Measurements from ENCODE around the gene NXPE3. TPM values are rescaled to one million over a fixed set of nuclear protein-coding genes. Genes with fewer than 3 reads are reported as not detected.

NXPE3 gene
- total and polyA plus RNA-seq, 5 donors from 2014 or later, result 37.9 to 43.2 (median 42.2) TPM

DNA sequence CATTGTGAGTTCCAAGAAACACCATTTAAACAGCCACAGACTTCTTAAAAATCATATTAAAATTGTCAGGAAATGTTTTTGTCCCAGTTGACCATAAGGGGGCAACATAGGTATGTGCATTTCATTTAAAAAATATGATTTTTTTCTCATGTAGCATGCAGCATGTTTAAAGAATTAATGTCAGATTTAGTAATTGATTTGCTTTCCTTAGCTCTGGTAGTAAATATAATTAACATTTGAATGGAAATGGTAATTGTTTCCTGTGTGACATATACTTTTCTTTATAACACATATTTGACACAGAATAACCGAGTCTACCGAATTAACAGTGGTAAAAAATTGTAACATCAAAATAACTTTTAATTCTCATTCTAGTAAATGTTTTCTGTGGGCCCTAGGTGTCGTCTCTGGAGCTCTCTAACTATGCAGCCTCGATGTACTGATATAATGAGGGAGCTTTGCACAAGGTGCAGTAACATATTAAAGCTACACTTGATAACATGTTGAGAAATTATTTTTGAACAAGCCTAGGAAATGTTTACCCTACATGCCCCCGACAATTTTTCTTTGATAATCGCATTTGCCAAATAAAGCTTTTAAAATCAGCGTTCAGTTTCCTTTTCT is 34.9 kb downstream of the NXPE3 start:
- DNase-seq (peak in 2 of 3 donors; percentile 52 to 65), ATAC-seq (ENCODE audit: low read depth in 2 of 2) (peak; percentile 41 to 48)
- Histone ChIP-seq H3K27ac (ENCODE audit: insufficient read depth, low read length, poor library complexity, severe bottlenecking) (no peak overlapping the region), H3K36me3 (ENCODE audit: control insufficient read depth, insufficient read depth, low read length) (peaks cover 17% of the 10 kb centered on the region), H3K9me3 (ENCODE audit: control insufficient read depth in 2 of 2, low read length in 2 of 2) (no peaks in the 10 kb centered on the region), H3K27me3 (ENCODE audit: control insufficient read depth, insufficient read depth, low read length) (no peaks in the 10 kb centered on the region), H3K4me3 (ENCODE audit: low read depth, low read length) (no peak overlapping the region), H3K4me1 (ENCODE audit: control insufficient read depth, insufficient read depth, low read length, poor library complexity, severe bottlenecking) (peaks cover 20% of the 10 kb centered on the region)
- Mint-ChIP-seq H3K4me1 (peaks cover 26 to 59% (median 37%) of the 10 kb centered on the region in 4 donors), H3K4me3 (peak overlapping the region in 1 of 4 donors; percentile 14), H3K27ac (peak overlapping the region in 2 of 3 donors; percentile 79), H3K9me3 (no peaks in the 10 kb centered on the region), H3K27me3 (no peaks in the 10 kb centered on the region), H3K36me3 (peaks cover 22% of the 10 kb centered on the region)

DNA sequence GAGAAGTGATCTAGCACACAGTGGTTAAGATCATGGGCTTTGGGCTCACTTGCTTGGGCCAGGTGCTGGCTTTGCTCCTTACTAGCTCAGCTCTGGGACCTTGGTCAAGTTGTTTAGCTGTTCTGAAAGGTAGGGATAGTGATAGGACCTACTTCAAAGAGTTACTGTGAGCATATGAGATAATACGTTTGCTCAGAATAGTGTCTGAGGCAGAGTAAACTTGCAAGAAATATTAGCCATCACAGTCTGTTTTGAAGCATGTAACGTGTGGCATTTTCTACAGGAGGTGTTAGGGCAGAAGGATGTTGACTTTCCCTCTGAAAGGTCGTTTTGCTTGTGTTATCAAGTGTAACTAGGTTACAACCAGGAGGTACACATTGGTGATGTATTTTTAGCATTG is 35.8 kb downstream of the NXPE3 start:
- peak in 1 of 2 donors; percentile 27 for ATAC-seq (ENCODE audit: low read depth in 2 of 2)

DNA sequence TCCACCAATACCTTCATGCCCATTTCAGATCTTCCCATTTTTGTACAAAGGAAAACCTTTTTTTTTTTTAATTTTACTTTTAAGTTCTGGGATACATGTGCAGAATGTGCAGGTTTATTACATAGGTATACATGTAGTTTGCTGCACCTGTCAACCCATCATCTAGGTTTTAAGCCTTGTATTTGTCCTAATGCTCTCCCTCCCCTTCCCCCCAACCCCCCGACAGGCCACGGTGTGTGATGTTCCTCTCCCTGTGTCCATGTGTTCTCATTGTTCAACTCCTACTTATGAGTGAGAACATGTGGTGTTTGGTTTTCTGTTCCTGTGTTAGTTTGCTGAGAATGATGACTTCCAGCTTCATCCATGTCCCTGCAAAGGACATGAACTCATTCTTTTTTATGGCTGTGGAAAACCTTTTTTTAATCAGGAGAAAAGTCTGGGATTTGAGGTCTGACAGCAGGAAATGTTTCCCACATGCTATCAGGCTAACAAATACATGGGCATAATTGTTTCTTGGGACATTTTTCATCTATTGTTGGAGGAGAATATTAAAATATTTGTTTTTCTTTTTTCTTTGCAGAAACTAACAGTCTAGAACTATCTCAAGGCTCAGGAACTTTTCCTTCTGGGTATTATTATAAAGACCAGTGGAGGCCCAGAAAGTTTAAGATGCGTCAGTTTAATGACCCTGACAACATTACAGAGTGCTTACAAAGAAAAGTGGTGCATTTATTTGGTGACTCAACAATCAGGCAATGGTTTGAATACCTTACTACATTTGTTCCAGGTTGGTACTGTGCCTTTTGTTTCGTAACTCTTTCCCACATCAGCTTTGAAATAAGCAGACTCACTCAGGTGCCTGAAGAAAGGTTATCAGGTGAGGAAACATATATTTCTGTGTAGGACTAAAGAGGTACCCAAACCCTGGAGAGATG is 37.5 kb downstream of the NXPE3 start:
- peak overlapping the region in 2 of 3 donors; percentile 52 to 60 for H3K27ac Mint-ChIP-seq
- no peaks in the 10 kb centered on the region for H3K9me3 Mint-ChIP-seq
- Histone ChIP-seq H3K27me3 (ENCODE audit: control insufficient read depth, insufficient read depth, low read length) (no peaks in the 10 kb centered on the region), H3K27ac (ENCODE audit: insufficient read depth, low read length, poor library complexity, severe bottlenecking) (no peak overlapping the region), H3K9me3 (ENCODE audit: control insufficient read depth in 2 of 2, low read length in 2 of 2) (no peaks in the 10 kb centered on the region), H3K4me1 (ENCODE audit: control insufficient read depth, insufficient read depth, low read length, poor library complexity, severe bottlenecking) (peaks cover 11% of the 10 kb centered on the region), H3K36me3 (ENCODE audit: control insufficient read depth, insufficient read depth, low read length) (peaks cover 36% of the 10 kb centered on the region), H3K4me3 (ENCODE audit: low read depth, low read length) (no peak overlapping the region)
- ATAC-seq (ENCODE audit: low read depth in 2 of 2) (no peak), DNase-seq (no peak)
- H3K27me3 Mint-ChIP-seq, result no peaks in the 10 kb centered on the region
- H3K36me3 Mint-ChIP-seq, result peaks cover 32% of the 10 kb centered on the region
- H3K4me1 Mint-ChIP-seq, result peaks cover 13 to 37% (median 23%) of the 10 kb centered on the region in 4 donors
- H3K4me3 Mint-ChIP-seq, result no peak overlapping the region

More for the DNA sequence above, 35.8 kb downstream of the NXPE3 start:
- no peak for DNase-seq
- Histone ChIP-seq H3K4me1 (ENCODE audit: control insufficient read depth, insufficient read depth, low read length, poor library complexity, severe bottlenecking) (peaks cover 11% of the 10 kb centered on the region), H3K27me3 (ENCODE audit: control insufficient read depth, insufficient read depth, low read length) (no peaks in the 10 kb centered on the region), H3K4me3 (ENCODE audit: low read depth, low read length) (no peak overlapping the region), H3K27ac (ENCODE audit: insufficient read depth, low read length, poor library complexity, severe bottlenecking) (no peak overlapping the region), H3K9me3 (ENCODE audit: control insufficient read depth in 2 of 2, low read length in 2 of 2) (no peaks in the 10 kb centered on the region), H3K36me3 (ENCODE audit: control insufficient read depth, insufficient read depth, low read length) (peaks cover 23% of the 10 kb centered on the region)
- H3K9me3 Mint-ChIP-seq, result no peaks in the 10 kb centered on the region
- H3K4me1 Mint-ChIP-seq, result peaks cover 19 to 50% (median 33%) of the 10 kb centered on the region in 4 donors
- peak overlapping the region; percentile 59 to 79 (median 69) for H3K27ac Mint-ChIP-seq
- H3K4me3 Mint-ChIP-seq, result peak overlapping the region in 1 of 4 donors; percentile 41
- H3K27me3 Mint-ChIP-seq, result no peaks in the 10 kb centered on the region
- H3K36me3 Mint-ChIP-seq, result peaks cover 23% of the 10 kb centered on the region

DNA sequence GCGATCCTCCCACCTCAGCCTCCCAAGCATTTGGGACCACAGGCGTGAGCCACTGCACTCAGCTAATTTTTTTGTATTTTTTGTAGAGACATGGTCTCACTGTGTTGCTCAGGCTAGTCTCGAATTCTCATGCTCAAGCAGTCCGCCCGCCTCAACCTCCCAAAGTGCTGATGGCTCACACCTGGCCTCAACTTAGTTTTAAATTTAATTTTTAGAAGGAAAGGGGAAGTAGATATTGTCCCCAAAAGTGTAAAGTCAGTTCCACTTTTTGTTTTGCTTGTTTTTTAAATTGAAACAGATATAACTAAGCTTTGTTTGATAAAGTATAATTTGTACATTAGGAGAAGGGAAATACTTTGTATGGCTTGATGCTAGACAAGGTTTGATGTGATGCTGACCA is 39.0 kb downstream of the NXPE3 start:
- Histone ChIP-seq H3K4me3 (ENCODE audit: low read depth, low read length) (no peak overlapping the region), H3K9me3 (ENCODE audit: control insufficient read depth in 2 of 2, low read length in 2 of 2) (no peaks in the 10 kb centered on the region), H3K36me3 (ENCODE audit: control insufficient read depth, insufficient read depth, low read length) (peaks cover 47% of the 10 kb centered on the region), H3K27ac (ENCODE audit: insufficient read depth, low read length, poor library complexity, severe bottlenecking) (no peak overlapping the region), H3K27me3 (ENCODE audit: control insufficient read depth, insufficient read depth, low read length) (no peaks in the 10 kb centered on the region), H3K4me1 (ENCODE audit: control insufficient read depth, insufficient read depth, low read length, poor library complexity, severe bottlenecking) (peaks cover 11% of the 10 kb centered on the region)
- DNase-seq (no peak), ATAC-seq (ENCODE audit: low read depth in 2 of 2) (no peak)
- Mint-ChIP-seq H3K27me3 (no peaks in the 10 kb centered on the region), H3K27ac (peak overlapping the region in 1 of 3 donors; percentile 31), H3K4me3 (no peak overlapping the region), H3K36me3 (peaks cover 45% of the 10 kb centered on the region), H3K9me3 (no peaks in the 10 kb centered on the region), H3K4me1 (peaks cover 19 to 42% (median 27%) of the 10 kb centered on the region in 4 donors)

DNA sequence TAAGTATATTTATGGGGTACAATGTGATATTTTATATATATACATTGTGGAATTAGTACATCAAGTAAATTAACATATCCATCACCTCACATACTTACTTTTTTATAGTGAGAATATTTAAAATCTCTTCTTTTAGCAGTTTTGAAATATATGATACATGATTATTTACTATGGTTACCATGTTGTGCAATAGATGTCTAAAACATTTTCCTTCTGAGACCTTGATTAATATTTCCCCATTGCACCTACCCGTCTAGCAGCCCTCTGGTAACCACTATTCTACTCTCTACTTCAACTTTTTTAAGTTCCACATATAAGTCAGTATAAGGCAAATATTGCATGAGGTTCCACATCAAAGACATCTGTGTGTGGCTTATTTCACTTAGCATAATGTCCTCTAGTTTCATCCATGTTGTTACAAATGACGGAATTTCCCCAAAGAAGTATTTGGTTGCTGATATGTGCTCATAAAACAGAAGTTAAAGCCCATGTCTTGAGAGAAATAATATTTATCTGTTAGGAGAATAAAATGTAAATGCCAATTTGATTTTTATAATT is 40.7 kb downstream of the NXPE3 start:
- Histone ChIP-seq H3K27ac (ENCODE audit: insufficient read depth, low read length, poor library complexity, severe bottlenecking) (no peak overlapping the region), H3K4me1 (ENCODE audit: control insufficient read depth, insufficient read depth, low read length, poor library complexity, severe bottlenecking) (peaks cover 2% of the 10 kb centered on the region), H3K36me3 (ENCODE audit: control insufficient read depth, insufficient read depth, low read length) (peaks cover 51% of the 10 kb centered on the region), H3K27me3 (ENCODE audit: control insufficient read depth, insufficient read depth, low read length) (no peaks in the 10 kb centered on the region), H3K9me3 (ENCODE audit: control insufficient read depth in 2 of 2, low read length in 2 of 2) (no peaks in the 10 kb centered on the region), H3K4me3 (ENCODE audit: low read depth, low read length) (no peak overlapping the region)
- Mint-ChIP-seq H3K36me3 (peaks cover 49% of the 10 kb centered on the region), H3K4me1 (peaks cover 13 to 29% (median 18%) of the 10 kb centered on the region in 4 donors), H3K4me3 (no peak overlapping the region), H3K27me3 (no peaks in the 10 kb centered on the region), H3K27ac (no peak overlapping the region), H3K9me3 (no peaks in the 10 kb centered on the region)
- DNase-seq (no peak), ATAC-seq (ENCODE audit: low read depth in 2 of 2) (no peak)

DNA sequence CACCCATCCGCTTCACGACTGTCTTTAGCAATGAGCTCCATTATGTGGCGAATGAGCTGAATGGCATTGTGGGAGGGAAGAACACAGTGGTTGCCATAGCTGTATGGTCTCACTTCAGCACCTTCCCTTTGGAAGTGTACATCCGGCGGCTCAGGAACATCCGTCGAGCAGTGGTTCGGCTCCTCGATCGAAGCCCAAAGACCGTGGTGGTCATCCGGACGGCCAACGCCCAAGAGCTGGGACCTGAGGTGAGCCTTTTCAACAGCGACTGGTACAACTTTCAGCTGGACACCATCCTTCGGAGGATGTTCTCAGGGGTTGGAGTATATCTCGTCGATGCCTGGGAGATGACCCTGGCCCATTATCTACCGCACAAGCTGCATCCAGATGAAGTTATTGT is 42.5 kb downstream of the NXPE3 start:
- H3K9me3 Mint-ChIP-seq, result no peaks in the 10 kb centered on the region
- Histone ChIP-seq H3K27me3 (ENCODE audit: control insufficient read depth, insufficient read depth, low read length) (no peaks in the 10 kb centered on the region), H3K36me3 (ENCODE audit: control insufficient read depth, insufficient read depth, low read length) (peaks cover 51% of the 10 kb centered on the region), H3K9me3 (ENCODE audit: control insufficient read depth in 2 of 2, low read length in 2 of 2) (no peaks in the 10 kb centered on the region), H3K4me3 (ENCODE audit: low read depth, low read length) (no peak overlapping the region), H3K4me1 (ENCODE audit: control insufficient read depth, insufficient read depth, low read length, poor library complexity, severe bottlenecking) (peaks cover 9% of the 10 kb centered on the region), H3K27ac (ENCODE audit: insufficient read depth, low read length, poor library complexity, severe bottlenecking) (no peak overlapping the region)
- H3K27ac Mint-ChIP-seq, result no peak overlapping the region
- ATAC-seq (ENCODE audit: low read depth in 2 of 2), result no peak
- H3K36me3 Mint-ChIP-seq, result peaks cover 46% of the 10 kb centered on the region
- no peak for DNase-seq
- H3K27me3 Mint-ChIP-seq, result no peaks in the 10 kb centered on the region
- peaks cover 16 to 31% (median 21%) of the 10 kb centered on the region in 4 donors for H3K4me1 Mint-ChIP-seq
- no peak overlapping the region for H3K4me3 Mint-ChIP-seq

DNA sequence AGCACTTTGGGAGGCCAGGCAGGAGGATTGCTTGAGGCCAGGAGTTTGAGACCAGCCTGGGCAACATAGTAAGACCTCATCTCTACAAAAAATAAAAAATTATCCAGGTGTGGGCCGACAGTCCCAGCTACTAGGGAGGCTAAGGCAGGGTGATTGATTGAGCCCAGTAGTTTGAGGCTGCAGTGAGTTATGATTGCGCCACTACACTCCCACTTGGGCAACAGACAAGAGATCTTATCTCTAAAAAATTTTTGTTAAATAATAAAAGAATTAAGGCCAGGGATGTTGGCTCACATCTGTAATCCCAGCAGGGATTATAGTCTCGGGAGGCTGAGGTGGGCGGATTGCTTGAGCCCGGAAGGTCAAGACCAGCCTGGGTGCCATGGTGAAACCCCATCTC is 44.5 kb downstream of the NXPE3 start:
- peaks cover 28 to 39% (median 35%) of the 10 kb centered on the region in 4 donors for H3K4me1 Mint-ChIP-seq
- peaks cover 22% of the 10 kb centered on the region for H3K4me1 ChIP-seq (ENCODE audit: control insufficient read depth, insufficient read depth, low read length, poor library complexity, severe bottlenecking)
- H3K27me3 ChIP-seq (ENCODE audit: control insufficient read depth, insufficient read depth, low read length), result no peaks in the 10 kb centered on the region
- ATAC-seq (ENCODE audit: low read depth in 2 of 2) (no peak), DNase-seq (no peak)
- no peaks in the 10 kb centered on the region for H3K27me3 Mint-ChIP-seq
- no peak overlapping the region for H3K27ac ChIP-seq (ENCODE audit: insufficient read depth, low read length, poor library complexity, severe bottlenecking)
- H3K36me3 Mint-ChIP-seq, result peaks cover 39% of the 10 kb centered on the region
- no peaks in the 10 kb centered on the region for H3K9me3 ChIP-seq (ENCODE audit: control insufficient read depth in 2 of 2, low read length in 2 of 2)
- no peak overlapping the region for H3K4me3 ChIP-seq (ENCODE audit: low read depth, low read length)
- H3K27ac Mint-ChIP-seq, result no peak overlapping the region
- H3K4me3 Mint-ChIP-seq, result no peak overlapping the region
- no peaks in the 10 kb centered on the region for H3K9me3 Mint-ChIP-seq
- peaks cover 36% of the 10 kb centered on the region for H3K36me3 ChIP-seq (ENCODE audit: control insufficient read depth, insufficient read depth, low read length)
